Measurements from ENCODE around the gene GPR55. TPM values are rescaled to one million over a fixed set of nuclear protein-coding genes. Genes with fewer than 3 reads are reported as not detected.

The GPR55 gene
- total RNA-seq, 1 donor from 2014 or later: not detected

DNA sequence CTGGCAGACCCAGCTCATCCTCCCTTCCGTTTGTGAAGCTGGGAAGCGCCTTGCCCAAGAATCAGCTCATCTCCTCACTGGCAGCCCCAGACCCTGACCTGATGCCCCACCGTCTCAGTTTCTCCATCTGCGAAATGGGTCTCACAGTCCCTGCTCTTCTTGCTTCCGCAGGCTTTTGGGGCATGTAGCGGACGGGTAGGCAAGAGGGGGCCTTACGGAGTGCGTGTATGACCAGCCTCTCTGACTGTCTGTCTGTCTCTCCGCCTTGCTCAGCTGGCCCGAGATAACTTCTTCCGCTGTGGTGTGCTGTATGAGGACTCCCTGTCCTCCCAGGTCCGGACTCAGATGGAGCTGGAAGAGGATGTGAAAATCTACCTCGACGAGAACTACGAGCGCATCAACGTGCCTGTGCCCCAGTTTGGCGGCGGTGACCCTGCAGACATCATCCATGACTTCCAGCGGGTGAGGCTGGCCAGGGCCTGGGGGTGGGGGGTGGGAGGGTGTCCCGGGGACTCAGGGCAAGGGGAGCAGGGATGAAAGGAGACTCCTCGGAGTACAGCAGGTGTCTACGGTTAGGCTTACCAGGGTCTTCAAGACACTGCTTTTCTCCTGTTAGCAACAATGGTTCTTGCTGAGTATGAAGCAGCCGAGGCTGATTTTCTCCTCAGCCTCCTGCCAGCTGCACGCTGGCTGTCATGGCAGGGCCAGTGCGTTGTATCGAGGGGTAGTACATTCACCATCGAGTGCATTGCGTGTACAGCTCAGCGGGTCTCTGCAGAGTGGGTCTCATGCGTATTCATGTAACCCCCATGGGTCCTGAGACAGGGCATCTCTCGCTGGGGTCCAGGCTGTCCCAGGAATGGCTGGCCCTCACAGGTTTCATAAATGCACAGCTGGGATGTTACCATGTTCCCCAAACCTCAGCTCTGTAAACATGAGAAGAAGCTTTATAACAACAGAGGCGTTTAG, 49.4 kb downstream of the GPR55 start:
- peaks cover 16% of the 10 kb centered on the region for H3K4me1 ChIP-seq
- no peak for TF ChIP-seq EZH2 (IDR thresholded peaks at IDR 0.05)
- TF ChIP-seq, protein P1, sequence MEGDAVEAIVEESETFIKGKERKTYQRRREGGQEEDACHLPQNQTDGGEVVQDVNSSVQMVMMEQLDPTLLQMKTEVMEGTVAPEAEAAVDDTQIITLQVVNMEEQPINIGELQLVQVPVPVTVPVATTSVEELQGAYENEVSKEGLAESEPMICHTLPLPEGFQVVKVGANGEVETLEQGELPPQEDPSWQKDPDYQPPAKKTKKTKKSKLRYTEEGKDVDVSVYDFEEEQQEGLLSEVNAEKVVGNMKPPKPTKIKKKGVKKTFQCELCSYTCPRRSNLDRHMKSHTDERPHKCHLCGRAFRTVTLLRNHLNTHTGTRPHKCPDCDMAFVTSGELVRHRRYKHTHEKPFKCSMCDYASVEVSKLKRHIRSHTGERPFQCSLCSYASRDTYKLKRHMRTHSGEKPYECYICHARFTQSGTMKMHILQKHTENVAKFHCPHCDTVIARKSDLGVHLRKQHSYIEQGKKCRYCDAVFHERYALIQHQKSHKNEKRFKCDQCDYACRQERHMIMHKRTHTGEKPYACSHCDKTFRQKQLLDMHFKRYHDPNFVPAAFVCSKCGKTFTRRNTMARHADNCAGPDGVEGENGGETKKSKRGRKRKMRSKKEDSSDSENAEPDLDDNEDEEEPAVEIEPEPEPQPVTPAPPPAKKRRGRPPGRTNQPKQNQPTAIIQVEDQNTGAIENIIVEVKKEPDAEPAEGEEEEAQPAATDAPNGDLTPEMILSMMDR (IDR thresholded peaks at IDR 0.05): no peak
- no peak for TF ChIP-seq EZH2phosphoT487 (IDR thresholded peaks at IDR 0.05)
- H3K4me1 Mint-ChIP-seq: peaks cover 34% of the 10 kb centered on the region
- H3K9me3 ChIP-seq (ENCODE audit: low read depth): no peaks in the 10 kb centered on the region
- H3F3A ChIP-seq (ENCODE audit: low read depth): peaks cover 1% of the 10 kb centered on the region
- H3K27ac ChIP-seq: no peak overlapping the region
- no peaks in the 10 kb centered on the region for H3K9me3 Mint-ChIP-seq
- H3K4me3 ChIP-seq: no peak overlapping the region
- H3K36me3 ChIP-seq: no peaks in the 10 kb centered on the region
- DNase-seq (ENCODE audit: low spot score): no peak
- peaks cover 34% of the 10 kb centered on the region for H3K79me2 ChIP-seq (ENCODE audit: low read depth)
- peaks cover 21% of the 10 kb centered on the region for H3K36me3 Mint-ChIP-seq
- peaks cover 7% of the 10 kb centered on the region for H3K27me3 Mint-ChIP-seq (ENCODE audit: insufficient read depth, low read depth)
- no peaks in the 10 kb centered on the region for H3K27me3 ChIP-seq
- H3K9ac ChIP-seq: no peak overlapping the region
- peak overlapping the region; percentile 50 for H3K27ac Mint-ChIP-seq
- H4K20me1 ChIP-seq (ENCODE audit: low read depth): peaks cover 36% of the 10 kb centered on the region
- no peak overlapping the region for H3K4me3 Mint-ChIP-seq
- no peak overlapping the region for H2AFZ ChIP-seq (replicated peaks)
- H3K4me2 ChIP-seq: no peak overlapping the region

DNA sequence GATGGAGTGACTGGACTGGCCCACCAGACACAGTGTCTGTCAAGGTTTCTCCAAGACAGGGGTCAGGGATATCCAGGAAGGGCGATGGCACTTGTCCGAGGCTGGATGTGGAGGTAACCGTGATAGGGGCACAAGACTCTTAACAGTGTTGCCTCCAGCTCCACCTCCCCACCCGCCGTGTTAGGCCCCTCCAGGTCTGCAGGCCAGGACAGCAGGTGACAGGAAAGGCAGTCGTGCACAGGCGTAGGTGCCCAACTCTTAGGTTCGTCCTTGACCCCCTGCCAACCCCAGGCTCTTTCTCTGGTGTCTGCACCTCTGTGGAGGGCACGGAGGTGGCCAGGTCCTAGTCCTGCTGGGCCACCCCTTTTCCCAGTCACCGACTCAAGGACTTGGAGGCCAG, 50.2 kb downstream of the GPR55 start:
- H3K36me3 ChIP-seq: no peaks in the 10 kb centered on the region
- no peak overlapping the region for H3K9ac ChIP-seq
- TF ChIP-seq EZH2phosphoT487 (IDR thresholded peaks at IDR 0.05) (no peak), EZH2 (IDR thresholded peaks at IDR 0.05) (no peak)
- TF ChIP-seq, protein P1 (IDR thresholded peaks at IDR 0.05): no peak
- no peaks in the 10 kb centered on the region for H3K9me3 ChIP-seq (ENCODE audit: low read depth)
- Mint-ChIP-seq H3K9me3 (no peaks in the 10 kb centered on the region), H3K4me1 (peaks cover 41% of the 10 kb centered on the region), H3K27me3 (ENCODE audit: insufficient read depth, low read depth) (peaks cover 9% of the 10 kb centered on the region), H3K36me3 (peaks cover 19% of the 10 kb centered on the region), H3K4me3 (no peak overlapping the region), H3K27ac (no peak overlapping the region)
- H3K4me2 ChIP-seq: no peak overlapping the region
- H3K79me2 ChIP-seq (ENCODE audit: low read depth): peaks cover 41% of the 10 kb centered on the region
- no peak for DNase-seq (ENCODE audit: low spot score)
- H4K20me1 ChIP-seq (ENCODE audit: low read depth): peaks cover 43% of the 10 kb centered on the region
- H3K4me1 ChIP-seq: peaks cover 23% of the 10 kb centered on the region
- no peak overlapping the region for H3K27ac ChIP-seq
- H2AFZ ChIP-seq (replicated peaks): no peak overlapping the region
- H3F3A ChIP-seq (ENCODE audit: low read depth): peaks cover 3% of the 10 kb centered on the region
- no peak overlapping the region for H3K4me3 ChIP-seq
- no peaks in the 10 kb centered on the region for H3K27me3 ChIP-seq

DNA sequence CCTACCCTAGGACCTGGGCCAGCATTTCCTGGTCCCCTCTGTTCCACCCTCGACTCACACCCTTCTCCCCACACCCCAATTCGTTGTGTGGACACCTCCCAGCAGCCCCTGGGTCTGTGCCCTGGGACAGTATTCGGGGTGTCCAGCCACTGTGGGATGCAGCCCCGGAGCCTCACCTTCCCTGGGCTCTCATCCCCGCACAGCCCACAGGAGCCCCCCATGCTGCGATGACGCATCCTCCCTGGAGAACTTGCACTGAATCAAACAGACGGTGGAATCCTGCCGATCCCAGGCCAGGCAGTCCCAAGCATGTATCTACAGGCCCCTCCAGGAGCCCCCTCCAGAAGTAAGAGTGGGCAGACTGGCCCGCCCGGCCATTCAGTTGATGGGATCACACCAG, 50.6 kb downstream of the GPR55 start:
- Histone ChIP-seq H3K9ac (no peak overlapping the region), H4K20me1 (ENCODE audit: low read depth) (peaks cover 47% of the 10 kb centered on the region), H3K27ac (no peak overlapping the region), H3K4me2 (no peak overlapping the region), H3K9me3 (ENCODE audit: low read depth) (no peaks in the 10 kb centered on the region), H3K4me3 (no peak overlapping the region), H2AFZ (replicated peaks) (no peak overlapping the region), H3K36me3 (no peaks in the 10 kb centered on the region), H3K27me3 (no peaks in the 10 kb centered on the region), H3F3A (ENCODE audit: low read depth) (peaks cover 5% of the 10 kb centered on the region), H3K79me2 (ENCODE audit: low read depth) (peaks cover 46% of the 10 kb centered on the region), H3K4me1 (peaks cover 27% of the 10 kb centered on the region)
- Mint-ChIP-seq H3K27me3 (ENCODE audit: insufficient read depth, low read depth) (peaks cover 9% of the 10 kb centered on the region), H3K4me1 (peaks cover 46% of the 10 kb centered on the region), H3K36me3 (peaks cover 19% of the 10 kb centered on the region), H3K4me3 (no peak overlapping the region), H3K9me3 (no peaks in the 10 kb centered on the region), H3K27ac (no peak overlapping the region)
- no peak for DNase-seq (ENCODE audit: low spot score)
- TF ChIP-seq EZH2 (IDR thresholded peaks at IDR 0.05) (no peak), EZH2phosphoT487 (IDR thresholded peaks at IDR 0.05) (no peak)
- TF ChIP-seq, protein P1 (IDR thresholded peaks at IDR 0.05): no peak

All from neural progenitor cell (in vitro differentiated cells).